Endodermal cell (in vitro differentiated cells): ENCODE results near the gene VTI1A. TPM values are rescaled to one million over a fixed set of nuclear protein-coding genes. Genes with fewer than 3 reads are reported as not detected.
A peak's percentile ranks its signal among the peaks of the same experiment; 100 is the strongest.

Experiments used
- DNase-seq: peaks from one replicate; pipeline ENCODE4 v3.0.0-alpha.2; 2017
- H3K27ac ChIP-seq: 2 replicates; pipeline ENCODE4 v1.5.1; 2013; ENCODE audit warnings: mild to moderate bottlenecking, low read depth, low read length, moderate library complexity
- H3K27me3 ChIP-seq: 2 replicates; pipeline ENCODE4 v1.6.1; 2013; ENCODE audit warnings: mild to moderate bottlenecking, low read length, moderate library complexity; ENCODE audit not compliant: insufficient read depth, control insufficient read depth, poor library complexity, severe bottlenecking
- H3K36me3 ChIP-seq: 2 replicates; pipeline ENCODE4 v1.7.0; 2013; ENCODE audit warnings: mild to moderate bottlenecking, low read length, moderate library complexity; ENCODE audit not compliant: control insufficient read depth, insufficient read depth
- H3K4me1 ChIP-seq: one replicate; pipeline ENCODE4 v1.7.0; 2013; ENCODE audit warnings: low read length; ENCODE audit not compliant: control insufficient read depth, insufficient read depth
- H3K4me3 ChIP-seq: 2 replicates; pipeline ENCODE4 v1.5.1; 2013; ENCODE audit warnings: mild to moderate bottlenecking, low read length, moderate library complexity
- H3K9ac ChIP-seq: 2 replicates; pipeline ENCODE4 v1.6.1; 2013; ENCODE audit warnings: mild to moderate bottlenecking, low read length, moderate library complexity; ENCODE audit not compliant: poor library complexity, severe bottlenecking; ENCODE audit errors: extremely low read depth
- H3K9me3 ChIP-seq: 2 replicates; pipeline ENCODE4 v1.6.1; 2013; ENCODE audit warnings: mild to moderate bottlenecking, low read length, moderate library complexity; ENCODE audit not compliant: control insufficient read depth
- H3K27ac Mint-ChIP-seq: 2 replicates; pipeline ENCODE4 v1.8.0; 2020; ENCODE audit warnings: mixed read lengths
- H3K27me3 Mint-ChIP-seq: 2 replicates; pipeline ENCODE4 v1.8.0; 2021; ENCODE audit warnings: mild to moderate bottlenecking, mixed read lengths; ENCODE audit not compliant: insufficient read depth
- H3K36me3 Mint-ChIP-seq: 2 replicates; pipeline ENCODE4 v1.8.0; 2020; ENCODE audit warnings: low read depth, mixed read lengths
- H3K4me1 Mint-ChIP-seq: 2 replicates; pipeline ENCODE4 v1.8.0; 2020; ENCODE audit warnings: mixed read lengths
- H3K4me3 Mint-ChIP-seq: 2 replicates; pipeline ENCODE4 v1.8.0; 2020; ENCODE audit warnings: mild to moderate bottlenecking, moderate library complexity, mixed read lengths
- H3K9me3 Mint-ChIP-seq: 2 replicates; pipeline ENCODE4 v1.8.0; 2020; ENCODE audit warnings: mild to moderate bottlenecking, mixed read lengths
- CTCF ChIP-seq: fragments of 200-600 bp; sonication (generic); conservative IDR thresholded peaks from 2 replicates; pipeline ENCODE4 v1.5.0; 2021; ENCODE audit warnings: antibody characterized with exemption, mild to moderate bottlenecking
- WGBS, 2 experiments: methylation state at CpG; one replicate each; pipeline versions ENCODE4 v1.1.5 to v1.1.7; 2013; ENCODE audit warnings: missing lambda C conversion rate in 2 of 2, mixed read lengths in 1 of 2; ENCODE audit not compliant: insufficient coverage in 1 of 2, insufficient read length in 1 of 2; 5-methylcytosine and 5-hydroxymethylcytosine counted together
- total RNA-seq, 2 donors: library from RNA; stranded (reverse); fragmentation: NEBNext Ultra II Directional in 1 of 2; extraction: Animal tissue kit (Norgen Biotek cat#: 25700) in 1 of 2; gene quantifications; 2 replicates in 1 of 2; 3 replicates in 1 of 2; pipeline ENCODE4 v1.2.1, GENCODE V29; 2021

VTI1A gene
- total RNA-seq, 2 donors from 2014 or later, result 27.0 to 29.9 TPM

DNA sequence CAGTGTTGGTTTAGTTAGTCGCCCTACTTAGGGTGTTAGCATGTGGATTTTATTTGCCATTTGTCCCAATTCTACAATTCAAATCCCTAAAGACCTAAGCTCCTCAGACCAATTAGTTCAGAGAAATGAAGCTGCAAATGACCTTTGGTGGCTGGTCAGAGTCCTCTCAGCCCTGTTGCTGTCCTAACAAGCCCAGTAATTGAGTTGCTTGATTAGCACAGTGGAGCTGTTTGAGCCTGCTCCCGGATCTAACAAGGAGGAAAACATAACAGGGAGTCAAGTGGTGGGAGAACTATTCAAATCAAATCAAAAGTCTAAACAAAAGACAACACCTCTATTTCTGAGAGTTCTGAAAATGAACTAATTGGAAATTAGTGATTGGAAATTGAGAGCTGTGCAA, 22.4 kb upstream of the VTI1A start:
- Histone ChIP-seq H3K9ac (no peak overlapping the region), H3K4me1 (peaks cover 6% of the 10 kb centered on the region), H3K36me3 (no peaks in the 10 kb centered on the region), H3K4me3 (no peak overlapping the region), H3K27ac (no peak overlapping the region), H3K9me3 (no peaks in the 10 kb centered on the region), H3K27me3 (no peaks in the 10 kb centered on the region)
- no peak for TF ChIP-seq CTCF
- Mint-ChIP-seq H3K27ac (peak overlapping the region; percentile 37), H3K27me3 (no peaks in the 10 kb centered on the region), H3K4me1 (peaks cover 13% of the 10 kb centered on the region), H3K4me3 (no peak overlapping the region), H3K9me3 (no peaks in the 10 kb centered on the region), H3K36me3 (peaks cover 3% of the 10 kb centered on the region)
- no peak for DNase-seq
- 57% methylated on average over 1 of the region's 2 CpGs; no CpG with 5 or more reads in 1 of the 2 experiments for WGBS, 2 experiments

- Histone ChIP-seq H3K9me3 (no peaks in the 10 kb centered on the region), H3K4me3 (no peak overlapping the region), H3K27ac (no peak overlapping the region), H3K36me3 (peaks cover 12% of the 10 kb centered on the region), H3K27me3 (no peaks in the 10 kb centered on the region), H3K4me1 (peaks cover 6% of the 10 kb centered on the region), H3K9ac (no peak overlapping the region)
- Mint-ChIP-seq H3K4me1 (peaks cover 13% of the 10 kb centered on the region), H3K4me3 (no peak overlapping the region), H3K9me3 (no peaks in the 10 kb centered on the region), H3K36me3 (peaks cover 9% of the 10 kb centered on the region), H3K27ac (no peak overlapping the region), H3K27me3 (no peaks in the 10 kb centered on the region)
- 60 to 91% methylated on average over 1 of the region's 2 CpGs for WGBS, 2 experiments
- TF ChIP-seq CTCF, result no peak
- DNase-seq, result no peak
Measured at GRCh38 chr10:112426111-112426510, 20.9 kb upstream of the VTI1A start.

DNA sequence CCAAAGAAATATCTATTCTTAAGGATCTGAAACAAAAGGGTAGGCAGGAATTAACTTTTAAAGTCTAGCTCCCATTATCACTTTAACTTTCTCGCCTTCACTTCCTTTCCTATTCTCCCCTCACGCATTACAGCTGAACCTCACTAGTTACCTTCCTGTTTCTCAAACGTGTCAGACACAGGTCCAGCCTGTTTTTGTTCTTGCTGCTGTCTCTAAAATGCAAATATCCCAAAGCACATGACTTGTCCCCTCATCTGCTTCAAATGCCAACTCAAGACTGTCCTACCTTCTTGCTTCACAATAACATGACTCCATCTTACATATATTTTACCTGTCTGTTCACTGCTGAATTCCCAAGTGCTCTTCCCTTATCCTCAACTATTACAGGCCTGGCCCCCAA, 17.9 kb upstream of the VTI1A start:
- Mint-ChIP-seq H3K27me3 (no peaks in the 10 kb centered on the region), H3K9me3 (no peaks in the 10 kb centered on the region), H3K4me3 (no peak overlapping the region), H3K36me3 (peaks cover 25% of the 10 kb centered on the region), H3K27ac (no peak overlapping the region), H3K4me1 (peaks cover 13% of the 10 kb centered on the region)
- 77 to 80% methylated on average over 3 of the region's 3 CpGs for WGBS, 2 experiments
- Histone ChIP-seq H3K36me3 (peaks cover 40% of the 10 kb centered on the region), H3K9ac (no peak overlapping the region), H3K27ac (peak overlapping the region; percentile 21), H3K4me1 (peaks cover 6% of the 10 kb centered on the region), H3K9me3 (no peaks in the 10 kb centered on the region), H3K27me3 (no peaks in the 10 kb centered on the region), H3K4me3 (no peak overlapping the region)
- DNase-seq, result no peak
- no peak for TF ChIP-seq CTCF
